Panc1 (cell line): ENCODE measurements around the gene DGKG. TPM values are rescaled to one million over a fixed set of nuclear protein-coding genes. Genes with fewer than 3 reads are reported as not detected.

Source experiments
- ATAC-seq: fragments of 200-7000 bp; cut with Tn5 transposase; 2 replicates; pipeline ENCODE4 v1.9.1; 2020; ENCODE audit warnings: mild to moderate bottlenecking, moderate library complexity
- BruUV-seq: library from RNA; stranded (reverse); fragments of 400-500 nt; replicated peaks from 2 replicates; lab custom pipeline; 2021; lab: Mats Ljungman, UMichigan
- CTCF ChIA-PET: fragments of 300-600 bp; sonication (Branson Sonifier 250); formaldehyde crosslinking; loops from one replicate; lab custom pipeline; 2022; ENCODE audit warnings: antibody characterized with exemption; lab: Charles Lee
- POLR2A ChIA-PET: fragments of 300-600 bp; sonication (Branson Sonifier 250); formaldehyde crosslinking; loops from one replicate; lab custom pipeline; 2022; ENCODE audit warnings: antibody characterized with exemption; lab: Charles Lee
- DNase-seq: peaks from one replicate; pipeline ENCODE4 v3.0.0-alpha.2; 2010; ENCODE audit warnings: low read depth, low spot score
- H3K27ac ChIP-seq: 2 replicates; pipeline ENCODE4 v1.5.1; 2011; ENCODE audit warnings: mild to moderate bottlenecking, low read length, inconsistent platforms
- H3K27me3 ChIP-seq: fragments of 200-500 bp; sonication (Bioruptor generic); 2 replicates; pipeline ENCODE4 v1.6.0; 2014; ENCODE audit warnings: low read length, inconsistent platforms; ENCODE audit not compliant: control insufficient read depth, insufficient read depth
- H3K36me3 ChIP-seq: fragments of 200-500 bp; sonication (Bioruptor generic); 2 replicates; pipeline ENCODE4 v1.5.1; 2014; ENCODE audit warnings: inconsistent platforms, mild to moderate bottlenecking, low read length, moderate library complexity; ENCODE audit not compliant: control insufficient read depth, insufficient read depth
- H3K4me1 ChIP-seq: 2 replicates; pipeline ENCODE4 v1.5.1; 2011; ENCODE audit warnings: inconsistent platforms, mild to moderate bottlenecking, low read length, moderate library complexity; ENCODE audit not compliant: control insufficient read depth, insufficient read depth
- H3K4me3 ChIP-seq, 2 experiments: 2 replicates each; pipeline ENCODE4 v1.5.1; 2011 to 2012; ENCODE audit warnings: low read depth in 2 of 2, low read length in 2 of 2, mild to moderate bottlenecking in 2 of 2, inconsistent platforms in 1 of 2, moderate library complexity in 1 of 2
- H3K9me3 ChIP-seq: fragments of 200-500 bp; sonication (Bioruptor generic); 2 replicates; pipeline ENCODE4 v1.5.1; 2014; ENCODE audit warnings: low read depth, mild to moderate bottlenecking, inconsistent platforms, low read length, moderate library complexity; ENCODE audit not compliant: control insufficient read depth, insufficient read depth
- CTCF ChIP-seq: fragments of 450-650 bp; IDR thresholded peaks from 2 replicates; pipeline ENCODE4 v1.5.1; 2017; ENCODE audit warnings: mild to moderate bottlenecking
- POLR2AphosphoS5 ChIP-seq: IDR thresholded peaks from 2 replicates; pipeline ENCODE4 v1.6.1; 2012; ENCODE audit warnings: mild to moderate bottlenecking, low read depth, low read length, moderate library complexity
- REST ChIP-seq, 2 experiments: IDR thresholded peaks; 2 replicates each; pipeline ENCODE4 v1.6.1; 2011 to 2012; ENCODE audit warnings: low read depth in 2 of 2, control low read depth in 1 of 2, low read length in 1 of 2, mild to moderate bottlenecking in 1 of 2, moderate library complexity in 1 of 2; ENCODE audit not compliant: insufficient read depth in 1 of 2
- SIN3A ChIP-seq: IDR thresholded peaks from 2 replicates; pipeline ENCODE4 v1.6.1; 2012; ENCODE audit warnings: low read depth, mild to moderate bottlenecking, low read length, moderate library complexity, borderline replicate concordance; ENCODE audit not compliant: insufficient read depth
- TCF7L2 ChIP-seq: IDR thresholded peaks from 2 replicates; pipeline ENCODE4 v1.6.1; 2011; ENCODE audit warnings: mild to moderate bottlenecking, low read depth, low read length, inconsistent platforms
- in situ Hi-C: cut with HindIII; loops from 2 replicates; pipeline ENCODE4 v1.10.0; 2016; ENCODE audit warnings: low sequenced_read_pairs, low pct_unique_long_range_greater_than_20kb
- intact Hi-C: fragments of 100-400 bp; cut with micrococcal nuclease; formaldehyde crosslinking; loops from one replicate; pipeline ENCODE4 v1.10.0; 2022; ENCODE audit not compliant: unreplicated experiment
- total RNA-seq: library from RNA; stranded (reverse); gene quantifications from one replicate; pipeline ENCODE4 v1.2.1, GENCODE V29; 2021; ENCODE audit not compliant: unreplicated experiment

DGKG gene
- total RNA-seq, 1 experiment from 2014 or later, result 0.46 TPM

- no peak overlapping the region for H3K4me3 ChIP-seq
- ChIA-PET POLR2A (no interaction called here), CTCF (no interaction called here)
- H3K27ac ChIP-seq, result no peak overlapping the region
- no peaks in the 10 kb centered on the region for H3K9me3 ChIP-seq
- no TSS peak for BruUV-seq
- ATAC-seq (no peak), DNase-seq (no peak)
- intact Hi-C loops (no loop called here), in situ Hi-C loops (no loop called here)
- no peak for TF ChIP-seq POLR2AphosphoS5
- TF ChIP-seq TCF7L2, result no peak
- no peak for TF ChIP-seq REST (IDR thresholded peaks at IDR 0.05; ENCODE audit: insufficient read depth in 1 of 2, low read depth in 2 of 2, low read length in 1 of 2)
- no peak for TF ChIP-seq SIN3A
- no peak for TF ChIP-seq CTCF
- no peaks in the 10 kb centered on the region for H3K4me1 ChIP-seq
- peaks cover 24% of the 10 kb centered on the region for H3K27me3 ChIP-seq
- no peaks in the 10 kb centered on the region for H3K36me3 ChIP-seq
These were observed 197.3 kb downstream of the DGKG start for GRCh38 chr3:186164696-186165095.

DNA sequence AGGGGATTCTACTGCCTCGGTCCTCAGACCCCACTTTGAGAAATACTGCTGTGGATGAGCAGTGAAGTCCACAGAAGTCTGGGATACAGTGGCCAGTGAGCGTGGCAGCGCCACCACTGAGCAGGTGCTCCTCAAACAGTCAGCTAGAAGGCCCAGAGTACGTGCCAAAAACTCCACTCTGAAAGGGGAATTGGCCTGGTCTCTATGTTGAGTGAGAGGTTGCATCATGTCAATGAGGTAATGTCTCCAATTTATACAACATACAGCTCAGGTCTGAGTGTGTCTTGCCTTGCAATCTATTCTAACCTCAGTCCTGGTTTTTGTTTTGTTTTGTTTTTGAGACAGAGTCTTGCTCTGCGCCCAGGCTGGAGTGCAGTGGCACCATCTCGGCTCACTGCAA is 199.8 kb downstream of the DGKG start:
- TF ChIP-seq CTCF, result no peak
- TF ChIP-seq POLR2AphosphoS5, result no peak
- TF ChIP-seq TCF7L2, result no peak
- TF ChIP-seq REST (IDR thresholded peaks at IDR 0.05; ENCODE audit: insufficient read depth in 1 of 2, low read depth in 2 of 2, low read length in 1 of 2), result no peak
- no peak for TF ChIP-seq SIN3A
- intact Hi-C loops (no loop called here), in situ Hi-C loops (no loop called here)
- H3K27ac ChIP-seq, result no peak overlapping the region
- no peaks in the 10 kb centered on the region for H3K4me1 ChIP-seq
- peaks cover 21% of the 10 kb centered on the region for H3K27me3 ChIP-seq
- ChIA-PET POLR2A (no interaction called here), CTCF (no interaction called here)
- ATAC-seq (no peak), DNase-seq (no peak)
- no TSS peak for BruUV-seq
- no peaks in the 10 kb centered on the region for H3K36me3 ChIP-seq
- H3K9me3 ChIP-seq, result no peaks in the 10 kb centered on the region; the same call in 1 of the 2 replicates
- H3K4me3 ChIP-seq, result no peak overlapping the region
